Activated naive CD4-positive, alpha-beta T cell treated with anti-CD3 and anti-CD28 coated beads, Interleukin-2, amount 50 U/mL, for 16 hours (primary cell): ENCODE results near the gene NOTCH1.

Experiments used
- DNase-seq: peaks from one replicate; pipeline ENCODE4 v3.0.0-alpha.2; 2020

The NOTCH1 gene

GRCh38 chr9:136457326-136457725, 88.5 kb downstream of the NOTCH1 start:
- no peak for DNase-seq

GRCh38 chr9:136456258-136456657, 89.6 kb downstream of the NOTCH1 start:
- DNase-seq, result no peak

- DNase-seq, result no peak
Observed at GRCh38 chr9:136455043-136456002, 90.5 kb downstream of the NOTCH1 start.

GRCh38 chr9:136454026-136454796, 91.6 kb downstream of the NOTCH1 start:
- no peak for DNase-seq

GRCh38 chr9:136453326-136453725, 92.5 kb downstream of the NOTCH1 start:
- no peak for DNase-seq

- DNase-seq, result no peak
Observed at GRCh38 chr9:136451221-136451877, 94.5 kb downstream of the NOTCH1 start.

GRCh38 chr9:136448655-136449054, 97.2 kb downstream of the NOTCH1 start:
- DNase-seq, result no peak

- DNase-seq, result no peak
Observed at GRCh38 chr9:136447173-136447778, 98.6 kb downstream of the NOTCH1 start.

GRCh38 chr9:136445799-136446198, 100.0 kb downstream of the NOTCH1 start:
- DNase-seq, result no peak
